Central memory CD8-positive, alpha-beta T cell (primary cell): ENCODE data around the gene RBMY1F.
"Not testable (repeated sequence)": the region's sequence is repeated elsewhere in the genome, so short reads cannot be mapped to it uniquely, and the experiment has no call there.

Source experiments
- ATAC-seq: fragments of 150-1000 bp; cut with Tn5 transposase; replicated peaks from 2 replicates; pipeline ENCODE4 v1.10.0; 2022; ENCODE audit warnings: mild to moderate bottlenecking, moderate FRiP score, moderate number of reproducible peaks; ENCODE audit not compliant: poor library complexity, severe bottlenecking; ENCODE audit errors: extremely low read depth
- DNase-seq, 2 donors: peaks; one replicate each; pipeline ENCODE4 v3.0.0; 2021; ENCODE audit warnings: low spot score in 2 of 2
- H3K27ac Mint-ChIP-seq: one replicate; pipeline ENCODE4 v1.8.0; 2022; ENCODE audit warnings: low read depth, mild to moderate bottlenecking, moderate library complexity, mixed read lengths
- H3K27me3 Mint-ChIP-seq: one replicate; pipeline ENCODE4 v1.8.0; 2022; ENCODE audit warnings: mixed read lengths
- H3K36me3 Mint-ChIP-seq: one replicate; pipeline ENCODE4 v1.8.0; 2022; ENCODE audit warnings: mild to moderate bottlenecking, moderate library complexity, mixed read lengths; ENCODE audit not compliant: insufficient read depth
- H3K4me1 Mint-ChIP-seq: one replicate; pipeline ENCODE4 v1.8.0; 2022; ENCODE audit warnings: mixed read lengths
- H3K4me3 Mint-ChIP-seq: one replicate; pipeline ENCODE4 v1.8.0; 2022; ENCODE audit warnings: mild to moderate bottlenecking, moderate library complexity, mixed read lengths
- H3K9me3 Mint-ChIP-seq: one replicate; pipeline ENCODE4 v1.8.0; 2022; ENCODE audit warnings: mixed read lengths

Gene RBMY1F

DNA sequence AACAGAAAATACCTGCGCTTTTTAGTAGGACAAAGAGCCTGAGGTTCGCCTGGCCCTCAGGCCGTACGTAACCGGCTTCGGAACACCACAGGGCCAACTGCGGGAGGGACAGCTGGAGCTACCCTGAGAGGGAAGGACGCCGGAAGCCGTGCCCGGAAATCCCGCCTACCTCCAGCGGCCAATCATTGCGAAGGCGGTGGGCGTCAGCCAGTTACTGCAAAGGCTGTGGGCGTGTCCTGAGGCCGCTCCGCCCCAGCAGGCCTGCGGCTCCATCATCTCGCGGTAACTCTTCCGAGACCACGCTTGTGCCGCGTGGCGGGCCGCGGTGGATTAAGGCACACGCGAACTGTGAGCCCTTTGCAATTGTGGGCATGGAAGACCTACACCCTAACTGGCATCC lies at the start of gene RBMY1F:
RBMY1F (minus strand) TSS at position 101 of the 400 bp plus-strand sequence. CDS start 1,954 bp downstream, outside the sequence.
- not testable (repeated sequence) for H3K27ac Mint-ChIP-seq, H3K4me3 Mint-ChIP-seq, H3K36me3 Mint-ChIP-seq, H3K9me3 Mint-ChIP-seq, DNase-seq, H3K27me3 Mint-ChIP-seq, ATAC-seq, H3K4me1 Mint-ChIP-seq

DNA sequence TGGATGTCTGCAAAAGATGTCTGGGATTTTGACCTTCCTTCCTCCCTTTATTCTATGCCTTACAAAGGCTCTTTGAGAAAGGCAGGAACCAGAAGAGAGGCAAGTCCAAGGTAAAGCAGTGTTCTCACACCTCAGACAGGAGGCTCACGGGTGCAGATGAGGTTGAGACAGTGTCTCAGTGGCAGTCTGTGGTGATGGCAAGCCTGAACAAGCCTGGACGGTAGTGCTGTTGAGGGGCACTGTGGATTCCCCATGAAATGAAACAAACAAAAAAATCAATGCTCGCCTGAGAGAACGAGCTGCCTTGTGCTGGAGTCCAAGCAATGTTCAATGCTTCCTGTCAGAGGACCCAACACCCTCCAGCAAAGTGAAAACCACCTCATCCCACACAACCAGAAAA lies 31.6 kb downstream of the RBMY1F start:
- H3K27me3 Mint-ChIP-seq, H3K4me3 Mint-ChIP-seq, H3K36me3 Mint-ChIP-seq, DNase-seq, ATAC-seq, H3K4me1 Mint-ChIP-seq, H3K27ac Mint-ChIP-seq, H3K9me3 Mint-ChIP-seq: not testable (repeated sequence)

DNA sequence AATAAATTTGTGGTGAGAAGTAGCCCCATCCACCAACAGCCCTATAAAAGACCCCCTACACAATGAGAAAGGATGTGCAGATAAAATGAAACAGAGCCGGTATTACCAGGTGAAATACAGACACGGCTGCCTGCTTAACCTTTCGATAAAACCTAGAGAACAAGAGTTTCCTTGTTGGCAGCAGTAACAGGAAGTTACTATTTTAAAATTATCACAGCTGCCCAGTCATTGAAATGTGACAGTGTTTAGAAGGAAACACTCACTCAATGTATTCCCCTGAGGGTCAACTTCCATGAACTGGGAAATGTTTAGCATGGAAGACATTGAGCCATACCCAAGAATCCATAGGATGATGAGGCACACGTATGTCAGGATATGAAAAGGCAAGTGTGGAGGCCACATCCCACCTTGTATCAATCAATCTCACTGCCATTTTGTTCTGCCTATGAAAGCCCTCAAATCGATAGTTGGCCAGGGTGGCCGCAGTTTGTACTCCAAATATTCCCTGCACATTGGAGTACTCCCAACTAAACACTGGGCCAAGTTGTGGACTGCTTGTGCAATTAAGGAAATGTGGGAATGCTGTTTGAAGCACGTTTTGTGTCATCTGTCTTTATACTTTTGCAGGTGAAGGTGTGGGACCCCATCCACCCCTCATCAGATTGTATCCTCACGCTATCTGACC lies 41.6 kb downstream of the RBMY1F start:
- not testable (repeated sequence) for H3K36me3 Mint-ChIP-seq, H3K27me3 Mint-ChIP-seq, H3K9me3 Mint-ChIP-seq, H3K4me1 Mint-ChIP-seq, H3K27ac Mint-ChIP-seq, H3K4me3 Mint-ChIP-seq, DNase-seq, ATAC-seq

DNA sequence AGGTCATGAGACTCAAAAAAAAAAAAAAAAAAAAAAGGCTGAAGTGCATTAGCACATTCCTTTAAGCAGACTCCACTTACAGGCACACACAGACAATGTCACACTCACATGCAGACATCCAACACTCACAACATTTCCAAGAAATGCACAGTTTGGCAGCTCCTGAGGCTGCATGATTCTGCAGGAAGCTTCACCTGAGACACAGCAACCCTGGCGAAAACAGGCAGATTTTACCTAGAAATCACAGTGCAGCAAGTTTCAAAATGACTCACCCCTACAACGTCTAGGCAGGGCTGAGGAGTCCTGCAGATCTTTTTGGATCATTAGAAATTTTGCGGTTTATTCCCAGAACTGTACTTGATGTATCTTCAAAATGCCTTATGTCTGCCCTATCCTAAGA lies 48.0 kb downstream of the RBMY1F start:
- not testable (repeated sequence) for H3K27ac Mint-ChIP-seq, H3K27me3 Mint-ChIP-seq, H3K4me1 Mint-ChIP-seq, DNase-seq, ATAC-seq, H3K36me3 Mint-ChIP-seq, H3K9me3 Mint-ChIP-seq, H3K4me3 Mint-ChIP-seq

DNA sequence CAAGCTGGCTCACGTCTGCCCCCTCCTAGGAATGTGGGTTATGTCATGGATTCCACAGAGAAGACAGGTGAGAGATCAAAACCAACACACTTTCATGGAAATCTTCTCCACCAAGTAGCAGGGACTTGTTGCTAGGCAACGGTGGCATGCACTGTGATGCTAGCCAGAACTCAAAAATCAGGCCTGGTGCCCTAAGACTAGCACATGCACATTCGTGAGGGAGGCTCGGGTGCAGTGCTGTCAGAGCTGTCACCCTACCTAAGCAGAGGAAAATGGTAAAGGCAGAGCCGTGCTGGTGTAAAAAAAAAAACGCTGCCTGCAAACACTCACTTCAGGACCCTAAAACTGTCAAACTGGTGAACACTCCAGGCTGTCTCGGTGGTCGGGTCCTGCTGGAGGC lies 52.2 kb downstream of the RBMY1F start:
- H3K27me3 Mint-ChIP-seq, H3K4me1 Mint-ChIP-seq, H3K4me3 Mint-ChIP-seq, ATAC-seq, H3K9me3 Mint-ChIP-seq, H3K36me3 Mint-ChIP-seq, H3K27ac Mint-ChIP-seq, DNase-seq: not testable (repeated sequence)
